Suprapubic skin (tissue), 4 donors: ENCODE measurements around the gene MTMR11. TPM values are rescaled to one million over a fixed set of nuclear protein-coding genes. Genes with fewer than 3 reads are reported as not detected.

Experiments used
- DNase-seq, 2 donors: peaks; one replicate each; pipeline ENCODE4 v3.0.0-alpha.2; 2019; ENCODE audit warnings: low spot score in 2 of 2
- H3K27ac ChIP-seq: fragments of 200-600 bp; sonication (generic); one replicate; pipeline ENCODE4 v1.5.1; 2019
- H3K27me3 ChIP-seq: fragments of 200-600 bp; sonication (generic); one replicate; pipeline ENCODE4 v1.5.1; 2019
- H3K36me3 ChIP-seq: fragments of 200-600 bp; sonication (generic); one replicate; pipeline ENCODE4 v1.5.1; 2019
- H3K4me1 ChIP-seq: fragments of 200-600 bp; sonication (generic); one replicate; pipeline ENCODE4 v1.5.1; 2019
- H3K4me3 ChIP-seq: fragments of 200-600 bp; sonication (generic); one replicate; pipeline ENCODE4 v1.5.1; 2019; ENCODE audit warnings: mild to moderate bottlenecking
- H3K9me3 ChIP-seq: fragments of 200-600 bp; sonication (generic); one replicate; pipeline ENCODE4 v1.5.1; 2019
- EP300 ChIP-seq: sonication (generic); formaldehyde crosslinking; IDR thresholded peaks from one replicate; pipeline ENCODE4 v1.6.1; 2017; ENCODE audit warnings: antibody characterized with exemption
- POLR2A ChIP-seq, 2 donors: fragments of 450-650 bp; IDR thresholded peaks; one replicate each; pipeline ENCODE4 v1.6.1; 2017; ENCODE audit warnings: antibody characterized with exemption in 2 of 2, mild to moderate bottlenecking in 2 of 2, moderate library complexity in 2 of 2
- POLR2AphosphoS5 ChIP-seq, 3 donors: sonication (generic); formaldehyde crosslinking; IDR thresholded peaks; one replicate each; pipeline ENCODE4 v1.6.1; 2017; ENCODE audit warnings: antibody characterized with exemption in 3 of 3
- WGBS: methylation state at CpG from one replicate; pipeline ENCODE4 v1.1.5; 2018; 5-methylcytosine and 5-hydroxymethylcytosine counted together
- total RNA-seq, 4 donors: library from RNA; depleted of rRNA; stranded (reverse); fragments of >200 nt; gene quantifications; one replicate each; pipeline ENCODE4 v1.1.0, GENCODE V29; 2016
- TF ChIP-seq, protein P1 (sequence below), 2 donors: fragments of 200-600 bp in 1 of 2; fragments of 450-650 bp in 1 of 2; sonication (generic) in 1 of 2; IDR thresholded peaks; one replicate each; pipeline ENCODE4 v1.5.1; 2016 to 2019; ENCODE audit warnings: antibody characterized with exemption in 2 of 2, mild to moderate bottlenecking in 1 of 2, moderate library complexity in 1 of 2

Gene MTMR11
- total RNA-seq, 4 donors from 2014 or later: 13.5 to 40.3 (median 22.0) TPM

DNA sequence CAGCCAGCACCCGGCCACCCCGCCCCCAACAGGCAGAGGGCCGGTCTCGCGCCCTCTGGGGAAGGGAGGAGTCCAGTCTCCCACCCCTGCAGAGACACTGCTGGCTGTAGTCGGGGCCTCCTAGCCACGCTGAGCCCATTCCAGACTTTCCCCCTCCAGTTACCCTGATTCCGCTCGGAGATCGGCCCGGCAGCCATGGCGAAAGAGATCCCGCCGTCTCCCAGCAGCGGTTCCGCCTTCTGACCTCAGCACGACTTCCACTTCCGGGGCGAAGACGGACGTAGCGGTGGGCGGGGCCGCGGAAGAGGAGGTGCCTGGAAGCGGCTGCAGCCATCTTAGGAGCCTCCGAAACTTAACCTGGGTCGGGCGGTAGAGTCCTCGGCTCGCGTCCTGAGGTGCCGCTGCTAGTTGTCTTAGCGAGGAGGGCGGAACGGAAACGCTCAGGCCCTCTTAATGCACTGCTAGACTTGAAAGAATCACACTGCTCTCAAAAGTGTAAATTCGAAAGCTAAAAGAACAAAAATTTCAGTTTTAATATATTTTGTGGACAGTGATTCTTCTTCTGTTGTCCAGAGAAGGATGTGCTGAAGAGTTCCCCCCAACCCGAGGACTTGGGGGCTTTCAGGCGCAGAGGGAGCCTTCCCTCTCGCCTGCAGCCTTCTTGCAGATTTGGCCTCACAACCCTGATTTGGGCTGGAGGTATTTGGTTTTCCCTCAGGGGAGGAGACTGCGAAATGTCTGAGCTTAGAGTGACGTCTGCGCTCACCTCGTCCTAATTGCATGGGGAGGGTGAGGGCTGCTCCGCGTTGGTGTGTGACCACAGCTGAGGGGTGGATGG, 8.9 kb downstream of the MTMR11 start, which contains the start of gene SF3B4:
Gene SF3B4 (minus strand): TSS at position 241 of the 838 bp plus-strand sequence. CDS start 44 bp downstream, at position 197.
- under 1% methylated on average over 39 of the region's 47 CpGs for WGBS
- Histone ChIP-seq H3K27me3 (no peaks in the 10 kb centered on the region), H3K4me3 (peak within 1 kb of the TSS; percentile 97), H3K27ac (peak within 1 kb of the TSS; percentile 96), H3K9me3 (no peaks in the 10 kb centered on the region), H3K4me1 (peaks cover 32% of the 10 kb centered on the region), H3K36me3 (peaks cover 54% of the 10 kb centered on the region)
- TF ChIP-seq POLR2A (IDR thresholded peaks at IDR 0.05) (peak; percentile 83 to 94), POLR2AphosphoS5 (IDR thresholded peaks at IDR 0.05) (peak; percentile 75 to 93 (median 87)), EP300 (no peak)
- TF ChIP-seq, protein P1, sequence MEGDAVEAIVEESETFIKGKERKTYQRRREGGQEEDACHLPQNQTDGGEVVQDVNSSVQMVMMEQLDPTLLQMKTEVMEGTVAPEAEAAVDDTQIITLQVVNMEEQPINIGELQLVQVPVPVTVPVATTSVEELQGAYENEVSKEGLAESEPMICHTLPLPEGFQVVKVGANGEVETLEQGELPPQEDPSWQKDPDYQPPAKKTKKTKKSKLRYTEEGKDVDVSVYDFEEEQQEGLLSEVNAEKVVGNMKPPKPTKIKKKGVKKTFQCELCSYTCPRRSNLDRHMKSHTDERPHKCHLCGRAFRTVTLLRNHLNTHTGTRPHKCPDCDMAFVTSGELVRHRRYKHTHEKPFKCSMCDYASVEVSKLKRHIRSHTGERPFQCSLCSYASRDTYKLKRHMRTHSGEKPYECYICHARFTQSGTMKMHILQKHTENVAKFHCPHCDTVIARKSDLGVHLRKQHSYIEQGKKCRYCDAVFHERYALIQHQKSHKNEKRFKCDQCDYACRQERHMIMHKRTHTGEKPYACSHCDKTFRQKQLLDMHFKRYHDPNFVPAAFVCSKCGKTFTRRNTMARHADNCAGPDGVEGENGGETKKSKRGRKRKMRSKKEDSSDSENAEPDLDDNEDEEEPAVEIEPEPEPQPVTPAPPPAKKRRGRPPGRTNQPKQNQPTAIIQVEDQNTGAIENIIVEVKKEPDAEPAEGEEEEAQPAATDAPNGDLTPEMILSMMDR (IDR thresholded peaks at IDR 0.05): no peak
- DNase-seq: peak; percentile 97 to 98

DNA sequence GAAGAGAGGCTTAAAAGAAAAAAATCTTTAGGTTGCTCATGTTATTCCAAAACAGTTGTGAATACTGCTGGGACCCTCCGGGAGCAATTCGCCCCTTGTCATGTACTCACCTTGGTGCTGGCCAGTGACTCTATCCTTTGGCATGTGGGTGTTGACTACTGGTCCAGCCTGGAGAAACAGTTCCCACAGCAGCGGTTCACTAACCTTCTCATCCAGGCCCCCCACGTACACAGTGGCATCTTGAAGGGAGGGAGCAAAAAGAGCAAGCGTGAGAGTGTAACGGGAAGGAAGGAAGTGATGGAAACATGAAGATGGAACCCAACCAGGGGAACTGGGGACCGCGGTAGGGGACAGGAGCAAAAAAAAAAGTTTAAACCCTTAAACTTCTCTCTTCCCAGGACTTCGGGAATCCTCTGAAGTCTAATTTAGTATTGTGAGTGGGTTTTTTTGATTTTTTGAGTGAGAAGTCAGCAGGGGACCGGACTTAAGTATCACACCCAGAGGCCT, 9.6 kb downstream of the MTMR11 start:
- 1% methylated on average over 10 of the region's 10 CpGs for WGBS
- Histone ChIP-seq H3K27me3 (no peaks in the 10 kb centered on the region), H3K36me3 (peaks cover 55% of the 10 kb centered on the region)

DNA sequence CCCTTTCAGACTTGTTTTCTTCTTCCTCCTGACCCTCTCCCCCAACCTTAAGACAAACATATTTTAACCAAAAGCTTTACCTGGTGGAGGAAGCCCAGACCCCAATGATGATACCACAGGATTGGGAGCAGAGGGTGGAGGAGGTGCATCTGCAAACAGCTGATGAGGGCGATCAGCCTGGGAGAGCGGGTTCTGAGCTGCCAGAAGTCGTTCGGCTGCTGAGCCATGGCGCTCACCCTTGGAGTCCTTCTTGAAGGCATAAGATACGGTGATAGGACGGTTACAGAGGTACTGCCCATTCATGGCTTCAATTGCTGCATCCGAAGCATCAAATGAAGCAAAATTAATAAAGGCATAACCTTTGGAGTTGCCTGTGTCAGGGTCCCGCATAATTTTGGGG, 10.4 kb downstream of the MTMR11 start:
- no peak overlapping the region for H3K27ac ChIP-seq
- no peak for DNase-seq
- WGBS: 93% methylated on average over 9 of the region's 9 CpGs
- H3K36me3 ChIP-seq: peaks cover 55% of the 10 kb centered on the region
- H3K9me3 ChIP-seq: no peaks in the 10 kb centered on the region
- peaks cover 32% of the 10 kb centered on the region for H3K4me1 ChIP-seq
- H3K27me3 ChIP-seq: no peaks in the 10 kb centered on the region
- peak overlapping the region; percentile 97 for H3K4me3 ChIP-seq
- TF ChIP-seq, protein P1 (IDR thresholded peaks at IDR 0.05): no peak
- TF ChIP-seq POLR2AphosphoS5 (IDR thresholded peaks at IDR 0.05): no peak
- no peak for TF ChIP-seq POLR2A (IDR thresholded peaks at IDR 0.05)
- TF ChIP-seq EP300: no peak

More for the DNA sequence above, 9.6 kb downstream of the MTMR11 start:
- Histone ChIP-seq H3K4me3 (peak overlapping the region; percentile 97), H3K9me3 (no peaks in the 10 kb centered on the region), H3K27ac (peak overlapping the region; percentile 96), H3K4me1 (peaks cover 32% of the 10 kb centered on the region)
- TF ChIP-seq EP300: no peak
- TF ChIP-seq, protein P1 (IDR thresholded peaks at IDR 0.05): no peak
- no peak for TF ChIP-seq POLR2AphosphoS5 (IDR thresholded peaks at IDR 0.05)
- no peak for TF ChIP-seq POLR2A (IDR thresholded peaks at IDR 0.05)
- DNase-seq: no peak

DNA sequence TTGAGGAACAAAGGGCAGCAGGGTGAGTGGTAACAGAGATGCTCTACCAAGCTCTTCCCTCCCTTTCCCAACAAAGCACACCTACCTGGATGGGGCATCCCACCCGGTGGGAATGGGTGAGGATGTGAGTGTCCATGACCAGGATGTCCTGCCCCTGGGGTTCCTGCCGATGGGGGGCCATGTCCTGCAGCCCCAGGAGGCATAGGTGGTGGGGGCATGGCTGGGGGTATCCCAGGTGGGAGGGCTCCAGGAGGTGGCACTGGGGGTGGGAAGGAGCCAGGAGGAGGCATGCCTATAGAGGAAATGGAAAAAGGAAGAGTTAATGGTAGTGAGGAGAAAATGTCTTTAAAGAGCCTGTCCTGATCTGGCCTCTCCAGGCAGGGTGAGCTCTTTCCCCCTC, 10.9 kb downstream of the MTMR11 start:
- Histone ChIP-seq H3K27ac (no peak overlapping the region), H3K27me3 (no peaks in the 10 kb centered on the region), H3K9me3 (no peaks in the 10 kb centered on the region), H3K36me3 (peaks cover 52% of the 10 kb centered on the region), H3K4me3 (no peak overlapping the region), H3K4me1 (peaks cover 32% of the 10 kb centered on the region)
- TF ChIP-seq, protein P1 (IDR thresholded peaks at IDR 0.05): no peak
- no peak for TF ChIP-seq POLR2A (IDR thresholded peaks at IDR 0.05)
- no peak for TF ChIP-seq EP300
- TF ChIP-seq POLR2AphosphoS5 (IDR thresholded peaks at IDR 0.05): no peak
- WGBS: 78% methylated on average over 2 of the region's 2 CpGs
- no peak for DNase-seq

DNA sequence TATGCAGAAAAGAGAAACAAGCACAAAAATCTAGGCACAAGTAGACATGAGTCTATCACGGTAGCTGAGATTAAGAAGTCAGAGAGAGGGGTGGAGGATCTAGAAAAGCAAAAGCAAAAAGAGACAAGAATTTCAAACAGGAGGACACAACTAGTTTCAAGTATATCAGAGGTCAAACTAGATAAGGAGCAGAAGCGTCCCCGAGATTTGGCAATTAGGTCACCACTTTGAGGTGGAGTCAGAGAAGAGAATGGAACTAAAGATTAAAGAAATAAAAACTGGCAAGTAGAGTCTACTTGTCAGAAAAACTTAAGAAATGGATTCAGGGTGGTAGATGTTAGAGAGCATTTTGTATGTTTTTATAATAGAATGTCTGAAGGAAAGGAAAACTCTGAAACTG, 11.3 kb downstream of the MTMR11 start:
- no peak for TF ChIP-seq EP300
- TF ChIP-seq POLR2AphosphoS5 (IDR thresholded peaks at IDR 0.05): no peak
- TF ChIP-seq, protein P1 (IDR thresholded peaks at IDR 0.05): no peak
- TF ChIP-seq POLR2A (IDR thresholded peaks at IDR 0.05): no peak
- H3K27me3 ChIP-seq: no peaks in the 10 kb centered on the region
- 83% methylated on average over 3 of the region's 3 CpGs for WGBS
- H3K27ac ChIP-seq: no peak overlapping the region
- peaks cover 32% of the 10 kb centered on the region for H3K4me1 ChIP-seq
- H3K9me3 ChIP-seq: no peaks in the 10 kb centered on the region
- no peak for DNase-seq
- H3K36me3 ChIP-seq: peaks cover 48% of the 10 kb centered on the region
- H3K4me3 ChIP-seq: no peak overlapping the region
